ENCODE data around the gene NFATC2. TPM values are rescaled to one million over a fixed set of nuclear protein-coding genes. Genes with fewer than 3 reads are reported as not detected.

The NFATC2 gene
- total RNA-seq, 4 donors from 2014 or later, result 1.6 to 3.9 (median 2.8) TPM

GRCh38 chr20:51547951-51548350 lies 5.4 kb upstream of the NFATC2 start:
- Histone ChIP-seq H3K9me3 (no peaks in the 10 kb centered on the region), H3K27me3 (no peaks in the 10 kb centered on the region), H3K27ac (no peak overlapping the region), H3K36me3 (no peaks in the 10 kb centered on the region), H3K4me3 (no peak overlapping the region), H3K4me1 (peaks cover 7 to 8% of the 10 kb centered on the region in 2 donors)
- TF ChIP-seq, protein P1, sequence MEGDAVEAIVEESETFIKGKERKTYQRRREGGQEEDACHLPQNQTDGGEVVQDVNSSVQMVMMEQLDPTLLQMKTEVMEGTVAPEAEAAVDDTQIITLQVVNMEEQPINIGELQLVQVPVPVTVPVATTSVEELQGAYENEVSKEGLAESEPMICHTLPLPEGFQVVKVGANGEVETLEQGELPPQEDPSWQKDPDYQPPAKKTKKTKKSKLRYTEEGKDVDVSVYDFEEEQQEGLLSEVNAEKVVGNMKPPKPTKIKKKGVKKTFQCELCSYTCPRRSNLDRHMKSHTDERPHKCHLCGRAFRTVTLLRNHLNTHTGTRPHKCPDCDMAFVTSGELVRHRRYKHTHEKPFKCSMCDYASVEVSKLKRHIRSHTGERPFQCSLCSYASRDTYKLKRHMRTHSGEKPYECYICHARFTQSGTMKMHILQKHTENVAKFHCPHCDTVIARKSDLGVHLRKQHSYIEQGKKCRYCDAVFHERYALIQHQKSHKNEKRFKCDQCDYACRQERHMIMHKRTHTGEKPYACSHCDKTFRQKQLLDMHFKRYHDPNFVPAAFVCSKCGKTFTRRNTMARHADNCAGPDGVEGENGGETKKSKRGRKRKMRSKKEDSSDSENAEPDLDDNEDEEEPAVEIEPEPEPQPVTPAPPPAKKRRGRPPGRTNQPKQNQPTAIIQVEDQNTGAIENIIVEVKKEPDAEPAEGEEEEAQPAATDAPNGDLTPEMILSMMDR (IDR thresholded peaks at IDR 0.05 in 4 of 5, conservative IDR thresholded peaks at IDR 0.05 in 1 of 5), result no peak
- in situ Hi-C loops (cut with MboI; ENCODE audit: low sequenced_read_pairs in 4 of 4), result no loop called here
- DNase-seq (no peak), ATAC-seq (no peak)
- intact Hi-C loops (cut with DNase I; ENCODE audit: low total_unique reads), result no loop called here

DNA sequence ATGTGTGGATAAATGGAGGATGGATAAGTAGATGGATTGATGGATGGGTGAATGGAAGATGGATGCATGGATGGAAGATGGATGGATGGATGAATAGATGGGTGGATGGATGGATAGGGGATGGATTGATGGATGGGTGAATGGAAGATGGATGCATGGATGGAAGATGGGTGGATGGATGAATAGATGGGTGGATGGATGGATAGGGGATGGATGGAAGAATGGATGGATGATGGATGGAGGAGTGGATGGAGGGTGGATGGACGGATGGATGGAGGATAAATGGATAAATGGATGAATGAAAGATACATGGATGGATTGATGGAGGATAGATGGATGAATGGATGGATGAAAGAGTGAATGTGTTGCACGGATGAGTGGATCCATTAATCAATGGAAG lies 3.0 kb upstream of the NFATC2 start:
- no peak overlapping the region for H3K4me3 ChIP-seq
- ATAC-seq (no peak), DNase-seq (no peak)
- H3K36me3 ChIP-seq, result no peaks in the 10 kb centered on the region
- H3K4me1 ChIP-seq, result peaks cover 23 to 25% of the 10 kb centered on the region in 2 donors
- H3K27ac ChIP-seq, result no peak overlapping the region
- no peak for TF ChIP-seq POLR2A (IDR thresholded peaks at IDR 0.05)
- TF ChIP-seq, protein P1 (IDR thresholded peaks at IDR 0.05 in 4 of 5, conservative IDR thresholded peaks at IDR 0.05 in 1 of 5), result no peak
- in situ Hi-C loops (cut with MboI; ENCODE audit: low sequenced_read_pairs in 4 of 4) (no loop called here), intact Hi-C loops (cut with DNase I; ENCODE audit: low total_unique reads) (no loop called here)
- H3K9me3 ChIP-seq, result no peaks in the 10 kb centered on the region
- H3K27me3 ChIP-seq, result no peaks in the 10 kb centered on the region

GRCh38 chr20:51543422-51543788 lies 886 bp upstream of the NFATC2 start:
- DNase-seq (peak in 1 of 2 donors; percentile 47), ATAC-seq (peak in 1 of 2 donors; percentile 47)
- intact Hi-C loops (cut with DNase I; ENCODE audit: low total_unique reads), result loop anchor here (2.0 to 5.0 kb wide), 3 partner anchors 19 to 95 kb away; no protein-coding TSS in a partner anchor
- in situ Hi-C loops (cut with MboI; ENCODE audit: low sequenced_read_pairs in 4 of 4), result no loop called here
- Histone ChIP-seq H3K4me3 (peak overlapping the region in 2 of 4 donors; percentile 61 to 62), H3K36me3 (no peaks in the 10 kb centered on the region), H3K4me1 (peaks cover 23 to 28% of the 10 kb centered on the region in 2 donors), H3K9me3 (no peaks in the 10 kb centered on the region), H3K27ac (peak overlapping the region; percentile 75 to 93 (median 82)), H3K27me3 (no peaks in the 10 kb centered on the region)
- no peak for TF ChIP-seq POLR2A (IDR thresholded peaks at IDR 0.05)
- TF ChIP-seq, protein P1 (IDR thresholded peaks at IDR 0.05 in 4 of 5, conservative IDR thresholded peaks at IDR 0.05 in 1 of 5), result no peak

- Histone ChIP-seq H3K27ac (peak overlapping the region; percentile 75 to 93 (median 82)), H3K36me3 (no peaks in the 10 kb centered on the region), H3K27me3 (no peaks in the 10 kb centered on the region), H3K4me3 (peak overlapping the region; percentile 35 to 62 (median 53)), H3K4me1 (peaks cover 25 to 28% of the 10 kb centered on the region in 2 donors), H3K9me3 (no peaks in the 10 kb centered on the region)
- ATAC-seq (peak; percentile 23 to 45), DNase-seq (peak in 1 of 2 donors; percentile 17)
- TF ChIP-seq, protein P1 (IDR thresholded peaks at IDR 0.05 in 4 of 5, conservative IDR thresholded peaks at IDR 0.05 in 1 of 5), result peak in 1 of 5 experiments; percentile 47
- TF ChIP-seq POLR2A (IDR thresholded peaks at IDR 0.05), result no peak
- in situ Hi-C loops (cut with MboI; ENCODE audit: low sequenced_read_pairs in 4 of 4), result no loop called here
- intact Hi-C loops (cut with DNase I; ENCODE audit: low total_unique reads), result loop anchor here (2.0 to 5.0 kb wide), 3 partner anchors 21 to 93 kb away; no protein-coding TSS in a partner anchor
Measured at GRCh38 chr20:51542033-51542570, 417 bp downstream of the NFATC2 start.
